Measurements from ENCODE around the gene PARP11.
"Not testable (repeated sequence)": the region's sequence is repeated elsewhere in the genome, so short reads cannot be mapped to it uniquely, and the experiment has no call there.

Gene PARP11

DNA sequence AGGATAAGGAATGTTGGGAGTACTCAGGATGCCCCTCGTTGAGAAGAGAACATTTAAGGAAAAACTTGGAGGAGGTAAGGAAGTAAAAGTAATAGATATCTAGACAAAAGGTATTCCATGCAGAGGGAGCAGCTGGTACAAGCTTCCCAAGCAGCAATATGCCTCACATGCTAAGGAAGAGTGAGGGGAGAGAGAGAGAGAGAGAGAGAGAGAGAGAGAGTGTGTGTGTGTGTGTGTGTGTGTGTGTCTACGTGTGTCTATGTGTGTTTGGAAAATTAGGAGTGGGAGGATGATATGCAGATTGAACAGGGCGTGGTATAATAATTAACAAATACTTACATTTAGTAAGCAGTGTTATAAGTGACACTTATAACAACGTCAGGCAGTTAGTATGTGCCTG, 9.2 kb upstream of the PARP11 start:
- no peak for DNase-seq

GRCh38 chr12:3881281-3881950, 8.2 kb upstream of the PARP11 start:
- no peak for DNase-seq

DNA sequence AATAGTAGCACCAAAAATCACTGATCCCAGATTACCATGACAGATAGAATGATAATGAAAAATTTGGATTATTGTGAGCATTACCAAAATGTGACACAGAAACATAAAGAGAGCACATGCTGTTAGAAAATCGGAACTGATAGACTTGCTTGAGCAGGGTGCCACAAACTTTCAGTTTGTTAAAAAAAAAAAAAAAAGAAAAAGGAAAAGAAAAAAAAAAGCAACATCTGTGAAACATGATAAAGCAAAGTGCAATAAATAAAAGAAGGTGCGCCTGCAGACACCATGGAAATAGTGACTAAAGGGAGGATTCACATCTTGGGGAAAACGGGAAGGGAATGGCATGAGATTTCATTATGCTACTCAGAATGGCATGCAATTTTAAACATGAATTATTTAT, 6.6 kb upstream of the PARP11 start:
- no peak for DNase-seq

DNA sequence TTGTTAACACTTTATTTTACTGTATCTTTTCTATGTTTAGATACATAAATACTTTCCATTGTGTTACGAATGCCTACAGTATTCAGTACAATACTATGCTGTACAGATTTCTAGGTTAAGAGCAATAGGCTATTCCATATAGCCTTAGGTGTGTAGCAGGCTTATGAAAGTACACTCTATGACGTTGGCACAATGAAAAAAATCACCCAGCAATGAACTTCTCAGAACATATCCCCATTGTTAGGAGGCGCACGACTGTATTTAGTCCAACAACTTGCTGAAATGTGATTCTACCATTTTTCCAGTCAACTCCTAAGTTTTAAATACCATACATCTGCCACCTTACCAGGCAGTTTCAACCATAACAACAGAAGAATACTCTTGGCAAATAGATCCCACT, 1.8 kb downstream of the PARP11 start:
- DNase-seq, result no peak

- no peak for DNase-seq
Observed at GRCh38 chr12:3869865-3870264, 3.3 kb downstream of the PARP11 start.

GRCh38 chr12:3869433-3869832, 3.8 kb downstream of the PARP11 start:
- no peak for DNase-seq

- DNase-seq, result no peak
Observed at GRCh38 chr12:3863756-3864155, 9.4 kb downstream of the PARP11 start.

GRCh38 chr12:3842517-3842916, 30.7 kb downstream of the PARP11 start:
- DNase-seq, result no peak

DNA sequence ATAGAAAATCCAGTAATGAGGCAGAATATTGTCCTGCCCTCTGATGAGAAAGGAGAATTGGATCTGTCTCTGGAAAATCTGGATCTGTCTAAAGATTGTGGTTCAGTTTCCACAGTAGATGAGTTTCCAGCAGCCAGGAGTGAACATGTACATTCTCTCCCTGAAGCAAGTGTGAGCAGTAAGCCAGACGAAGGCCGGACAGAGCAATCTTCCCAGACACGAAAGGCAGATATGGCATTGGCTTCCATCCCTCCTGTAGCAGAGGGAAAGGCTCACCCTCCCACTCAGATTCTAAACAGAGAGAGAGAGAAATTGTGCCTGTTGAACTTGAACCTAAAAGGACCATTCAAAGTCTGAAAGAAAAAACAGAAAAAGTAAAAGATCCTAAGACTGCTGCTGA, 31.4 kb downstream of the PARP11 start:
- no peak for DNase-seq

GRCh38 chr12:3840833-3841232, 32.4 kb downstream of the PARP11 start:
- not testable (repeated sequence) for DNase-seq

GRCh38 chr12:3839745-3840144, 33.5 kb downstream of the PARP11 start:
- DNase-seq, result not testable (repeated sequence)

GRCh38 chr12:3838701-3839548, 34.3 kb downstream of the PARP11 start:
- DNase-seq, result not testable (repeated sequence)

DNA sequence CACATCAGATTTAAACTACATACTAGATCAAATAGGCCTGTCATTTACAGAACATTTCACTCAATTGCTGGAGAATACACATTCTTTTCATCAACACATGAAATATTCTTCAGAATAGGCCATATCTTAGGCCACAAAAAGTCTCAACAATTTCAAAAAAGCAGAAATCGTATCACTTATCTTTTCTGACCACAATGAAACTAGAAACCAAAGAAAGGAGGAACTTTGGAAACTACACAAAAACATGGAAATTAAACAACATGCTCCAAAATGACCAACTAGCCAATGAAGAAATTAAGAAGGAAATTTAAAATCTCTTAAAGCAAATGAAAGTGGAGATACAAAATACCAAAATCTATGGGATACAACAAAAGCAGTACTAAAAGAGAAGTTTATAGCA, 35.1 kb downstream of the PARP11 start:
- no peak for DNase-seq

- no peak for DNase-seq
Observed at GRCh38 chr12:3837049-3837448, 36.1 kb downstream of the PARP11 start.

- DNase-seq, result no peak
Observed at GRCh38 chr12:3836641-3837040, 36.6 kb downstream of the PARP11 start.

DNA sequence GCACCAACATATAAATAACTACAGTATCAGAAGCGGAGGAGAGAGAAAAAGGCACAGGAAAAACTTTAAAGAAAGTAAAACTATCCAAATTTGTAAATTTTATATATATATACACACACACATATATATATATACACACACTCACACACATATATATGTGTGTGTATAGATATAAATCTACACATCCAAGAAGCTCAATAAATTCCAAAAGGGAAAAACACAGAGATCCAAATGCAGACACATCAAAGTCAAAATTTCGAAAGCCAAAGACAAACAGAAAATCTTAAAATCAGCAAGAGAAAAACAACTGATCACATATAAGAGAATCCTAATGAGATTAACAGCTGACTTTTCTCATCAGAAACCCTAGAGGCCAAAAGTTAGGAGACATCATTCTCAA, 37.3 kb downstream of the PARP11 start:
- no peak for DNase-seq

- no peak for DNase-seq
Observed at GRCh38 chr12:3834774-3835173, 38.4 kb downstream of the PARP11 start.

GRCh38 chr12:3833670-3834310, 39.4 kb downstream of the PARP11 start:
- no peak for DNase-seq

DNA sequence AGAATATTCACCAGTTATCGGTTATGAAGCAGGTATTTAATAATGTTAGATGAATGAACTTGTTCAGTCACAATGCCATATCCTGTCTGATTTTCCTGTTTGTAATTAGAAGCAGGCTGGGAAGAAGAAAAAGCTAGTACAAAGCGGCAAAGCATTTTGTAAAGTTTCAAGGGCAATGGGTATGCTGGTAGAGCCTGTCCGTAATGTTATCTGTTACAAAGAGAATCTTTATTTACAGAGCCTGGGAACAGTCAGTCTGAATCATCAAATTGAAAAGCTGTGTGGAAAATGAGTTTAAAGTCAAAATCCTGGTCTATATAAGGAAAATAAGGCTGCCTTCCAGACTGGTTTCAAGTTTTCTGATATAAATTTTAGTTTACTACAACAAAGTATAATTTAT, 40.5 kb downstream of the PARP11 start:
- no peak for DNase-seq

DNA sequence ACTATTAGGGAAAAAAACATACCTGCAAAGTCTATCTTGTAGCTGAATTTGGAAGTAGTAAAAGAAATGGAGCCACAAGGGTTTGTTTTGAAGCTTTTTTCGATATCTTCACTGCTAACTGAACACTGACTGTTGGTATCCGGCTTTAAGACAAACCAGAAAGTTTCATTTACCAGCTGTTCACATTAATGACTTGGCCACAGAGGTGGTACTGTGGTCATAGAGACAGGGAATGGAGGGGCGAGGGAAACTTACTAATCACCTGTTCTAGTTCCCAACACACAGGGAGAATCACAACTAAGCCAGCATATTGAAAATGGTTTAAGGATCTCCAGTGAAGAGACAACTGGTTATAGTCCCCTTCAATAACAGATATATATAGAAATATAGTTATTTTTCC, 44.3 kb downstream of the PARP11 start:
- DNase-seq, result no peak

DNA sequence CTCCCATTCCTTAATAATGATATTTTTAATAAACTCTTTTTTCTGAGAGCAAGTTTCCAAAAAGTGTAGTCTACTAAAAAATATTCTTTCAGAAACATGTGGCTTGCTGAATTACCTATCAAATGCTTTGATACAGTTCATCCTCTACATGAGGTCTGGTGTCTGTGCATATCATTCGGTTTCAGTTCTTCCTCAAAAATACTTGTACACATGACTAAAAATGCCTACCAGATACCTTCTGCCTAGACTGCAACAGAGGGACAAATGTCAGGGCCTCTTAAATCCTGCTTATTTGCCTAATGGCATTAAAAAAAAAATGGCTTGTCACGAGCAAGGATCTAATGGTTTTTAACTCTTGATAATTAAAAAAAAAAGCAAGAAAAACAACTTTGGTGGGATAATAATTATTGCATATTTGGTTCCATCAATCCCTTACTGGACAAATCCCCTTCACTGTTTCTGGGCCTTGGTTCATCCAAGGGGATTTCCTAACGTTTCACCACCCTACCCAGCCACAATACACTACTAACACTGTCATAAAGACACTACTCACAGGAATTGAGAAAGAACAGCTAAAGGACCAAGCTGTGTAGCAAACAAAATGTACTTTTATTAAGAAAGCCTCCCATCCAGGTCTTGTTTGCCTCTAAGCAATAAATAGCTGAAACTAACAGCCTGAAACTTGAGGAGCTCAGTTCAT, 45.7 kb downstream of the PARP11 start:
- DNase-seq, result no peak

GRCh38 chr12:3821441-3821840, 51.8 kb downstream of the PARP11 start:
- no peak for DNase-seq

GRCh38 chr12:3820122-3820521, 53.1 kb downstream of the PARP11 start:
- no peak for DNase-seq

Data from NK-92 treated with Interleukin-12 subunit alpha and Interleukin-12 subunit beta, amount 100 ng/mL, for 24 hours (cell line).